ENCODE data around the gene MYOG. TPM values are rescaled to one million over a fixed set of nuclear protein-coding genes. Genes with fewer than 3 reads are reported as not detected.

The MYOG gene
- total and polyA plus RNA-seq, 2 donors (not counting 1 experiment from before 2014, with no cell fraction given): not detected

DNA sequence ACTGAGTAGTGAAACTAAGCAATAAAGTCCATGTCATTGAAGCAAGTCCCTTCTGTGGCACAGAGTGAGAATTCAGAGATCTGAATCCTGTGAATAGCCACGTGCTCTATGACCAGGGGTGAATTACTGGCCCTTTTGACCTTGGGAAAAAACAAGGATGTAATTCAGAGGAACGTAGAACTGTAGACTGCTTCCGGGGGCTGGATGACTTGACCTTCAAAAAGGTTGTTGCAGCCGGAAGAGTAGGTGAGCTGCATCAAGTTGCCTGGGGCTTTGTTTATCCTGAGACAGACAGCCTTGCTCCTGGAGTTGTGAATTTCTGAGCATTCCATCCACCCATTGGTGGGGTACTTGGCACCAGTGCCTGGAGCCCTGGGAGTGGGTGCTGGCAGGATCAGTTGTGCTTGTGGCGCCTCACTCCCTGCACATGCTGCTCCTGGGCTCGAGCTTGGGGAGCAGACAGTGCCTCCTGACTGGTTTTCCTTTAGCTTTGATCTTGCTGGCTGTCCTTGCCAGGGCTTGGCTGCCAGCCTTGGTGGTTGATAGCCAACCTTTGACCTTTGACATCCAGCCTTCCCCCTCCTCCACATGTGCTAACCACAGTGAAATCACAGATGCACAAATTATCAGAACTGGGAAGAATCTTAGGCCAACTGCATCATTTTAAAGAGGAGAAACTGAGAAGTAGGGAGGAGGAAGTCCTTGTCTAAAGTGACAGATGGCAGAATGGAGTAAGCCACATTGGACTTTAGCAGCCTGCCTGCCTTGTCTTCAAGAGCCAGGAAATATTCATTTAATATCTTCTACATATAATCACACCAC is 16.2 kb upstream of the MYOG start:
- H3K27ac ChIP-seq (ENCODE audit: low read length in 2 of 2): no peak overlapping the region
- Mint-ChIP-seq H3K9me3 (ENCODE audit: insufficient read depth) (peaks cover 2% of the 10 kb centered on the region), H3K27me3 (peaks cover 34% of the 10 kb centered on the region), H3K4me1 (no peaks in the 10 kb centered on the region), H3K4me3 (no peak overlapping the region), H3K27ac (no peak overlapping the region)
- CTCF ChIA-PET: no interaction called here
- no peaks in the 10 kb centered on the region for H4K20me1 ChIP-seq (ENCODE audit: control insufficient read depth, insufficient read depth, low read length, poor library complexity, severe bottlenecking)
- H3K4me3 ChIP-seq (ENCODE audit: control extremely low read depth in 1 of 5, extremely low read depth in 1 of 5, insufficient read depth in 1 of 5, low read depth in 2 of 5, low read length in 4 of 5): no peak overlapping the region
- no peak overlapping the region for H2AFZ ChIP-seq (ENCODE audit: insufficient read depth, low read depth, low read length, poor library complexity, severe bottlenecking)
- no peak overlapping the region for H3K9ac ChIP-seq (ENCODE audit: low read length)
- no peaks in the 10 kb centered on the region for H3K36me3 ChIP-seq (replicated peaks in 1 of 2; ENCODE audit: control extremely low read depth in 1 of 2, control insufficient read depth in 1 of 2, extremely low read depth in 1 of 2, insufficient read depth in 2 of 2, low read length in 1 of 2)
- POLR2A ChIA-PET: interaction anchor here (0.5 kb wide), 1 partner anchor 94 kb away, joined by 9 read pairs; no protein-coding TSS in a partner anchor
- no peaks in the 10 kb centered on the region for H3K4me1 ChIP-seq (ENCODE audit: control insufficient read depth in 2 of 2, insufficient read depth in 2 of 2, low read length in 2 of 2)
- WGBS (ENCODE audit: insufficient coverage): 86% methylated on average over 6 of the region's 6 CpGs
- TF ChIP-seq EZH2 (IDR thresholded peaks at IDR 0.05; ENCODE audit: borderline replicate concordance, insufficient read depth, low read depth, low read length, poor library complexity, severe bottlenecking): no peak
- TF ChIP-seq, protein P1, sequence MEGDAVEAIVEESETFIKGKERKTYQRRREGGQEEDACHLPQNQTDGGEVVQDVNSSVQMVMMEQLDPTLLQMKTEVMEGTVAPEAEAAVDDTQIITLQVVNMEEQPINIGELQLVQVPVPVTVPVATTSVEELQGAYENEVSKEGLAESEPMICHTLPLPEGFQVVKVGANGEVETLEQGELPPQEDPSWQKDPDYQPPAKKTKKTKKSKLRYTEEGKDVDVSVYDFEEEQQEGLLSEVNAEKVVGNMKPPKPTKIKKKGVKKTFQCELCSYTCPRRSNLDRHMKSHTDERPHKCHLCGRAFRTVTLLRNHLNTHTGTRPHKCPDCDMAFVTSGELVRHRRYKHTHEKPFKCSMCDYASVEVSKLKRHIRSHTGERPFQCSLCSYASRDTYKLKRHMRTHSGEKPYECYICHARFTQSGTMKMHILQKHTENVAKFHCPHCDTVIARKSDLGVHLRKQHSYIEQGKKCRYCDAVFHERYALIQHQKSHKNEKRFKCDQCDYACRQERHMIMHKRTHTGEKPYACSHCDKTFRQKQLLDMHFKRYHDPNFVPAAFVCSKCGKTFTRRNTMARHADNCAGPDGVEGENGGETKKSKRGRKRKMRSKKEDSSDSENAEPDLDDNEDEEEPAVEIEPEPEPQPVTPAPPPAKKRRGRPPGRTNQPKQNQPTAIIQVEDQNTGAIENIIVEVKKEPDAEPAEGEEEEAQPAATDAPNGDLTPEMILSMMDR (IDR thresholded peaks at IDR 0.05): no peak
- H3K79me2 ChIP-seq (ENCODE audit: control insufficient read depth, insufficient read depth, low read length): no peaks in the 10 kb centered on the region
- DNase-seq (no peak), ATAC-seq (ENCODE audit: low read depth) (no peak)
- H3K9me3 ChIP-seq (ENCODE audit: control extremely low read depth in 1 of 3, control insufficient read depth in 2 of 3, insufficient read depth in 1 of 3, low read length in 2 of 3): peaks cover 0 to 3% (median 0%) of the 10 kb centered on the region in 3 donors
- peaks cover 0 to 3% (median under 1%) of the 10 kb centered on the region in 4 experiments for H3K27me3 ChIP-seq (replicated peaks in 1 of 4; ENCODE audit: control extremely low read depth in 1 of 4, control insufficient read depth in 3 of 4, insufficient read depth in 4 of 4, low read length in 3 of 4)
- intact Hi-C loops (cut with micrococcal nuclease): no loop called here
- H3K4me2 ChIP-seq (replicated peaks; ENCODE audit: low read depth, low read length, poor library complexity, severe bottlenecking): no peak overlapping the region

DNA sequence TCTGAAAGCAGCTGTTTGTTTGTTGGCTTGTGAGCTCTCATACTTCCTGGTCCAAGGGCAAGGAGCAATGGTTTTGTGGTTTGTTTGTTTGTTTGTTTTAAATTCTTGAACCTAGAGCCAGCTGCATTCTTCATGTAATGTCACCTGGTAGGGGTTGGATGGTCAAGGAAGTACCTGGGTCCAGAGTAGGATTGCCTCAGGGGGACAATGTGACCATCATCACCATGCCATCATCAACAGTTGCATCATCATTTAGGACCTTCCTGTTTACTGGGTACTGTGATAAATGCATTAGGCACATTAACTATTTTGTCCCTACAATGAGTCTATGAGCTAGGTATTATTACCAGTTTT is 14.7 kb upstream of the MYOG start:
- H3K9ac ChIP-seq (ENCODE audit: low read length): no peak overlapping the region
- H3K36me3 ChIP-seq (replicated peaks in 1 of 2; ENCODE audit: control extremely low read depth in 1 of 2, control insufficient read depth in 1 of 2, extremely low read depth in 1 of 2, insufficient read depth in 2 of 2, low read length in 1 of 2): no peaks in the 10 kb centered on the region
- no peaks in the 10 kb centered on the region for H3K79me2 ChIP-seq (ENCODE audit: control insufficient read depth, insufficient read depth, low read length)
- DNase-seq: no peak
- H4K20me1 ChIP-seq (ENCODE audit: control insufficient read depth, insufficient read depth, low read length, poor library complexity, severe bottlenecking): no peaks in the 10 kb centered on the region
- H3K27ac ChIP-seq (ENCODE audit: low read length in 2 of 2): no peak overlapping the region
- H2AFZ ChIP-seq (ENCODE audit: insufficient read depth, low read depth, low read length, poor library complexity, severe bottlenecking): no peak overlapping the region
- Mint-ChIP-seq H3K27ac (no peak overlapping the region), H3K4me3 (no peak overlapping the region), H3K9me3 (ENCODE audit: insufficient read depth) (peaks cover 6% of the 10 kb centered on the region), H3K4me1 (no peaks in the 10 kb centered on the region), H3K27me3 (peaks cover 33% of the 10 kb centered on the region)
- H3K4me2 ChIP-seq (replicated peaks; ENCODE audit: low read depth, low read length, poor library complexity, severe bottlenecking): no peak overlapping the region
- TF ChIP-seq, protein P1 (IDR thresholded peaks at IDR 0.05): no peak
- no peak for TF ChIP-seq EZH2 (IDR thresholded peaks at IDR 0.05; ENCODE audit: borderline replicate concordance, insufficient read depth, low read depth, low read length, poor library complexity, severe bottlenecking)
- H3K27me3 ChIP-seq (replicated peaks in 1 of 4; ENCODE audit: control extremely low read depth in 1 of 4, control insufficient read depth in 3 of 4, insufficient read depth in 4 of 4, low read length in 3 of 4): peaks cover 0 to 3% (median 0%) of the 10 kb centered on the region in 4 experiments
- H3K4me1 ChIP-seq (ENCODE audit: control insufficient read depth in 2 of 2, insufficient read depth in 2 of 2, low read length in 2 of 2): no peaks in the 10 kb centered on the region
- intact Hi-C loops (cut with micrococcal nuclease): no loop called here
- ChIA-PET POLR2A (no interaction called here), CTCF (no interaction called here)
- no peak for ATAC-seq (ENCODE audit: low read depth)
- peaks cover 0 to 8% (median under 1%) of the 10 kb centered on the region in 3 donors for H3K9me3 ChIP-seq (ENCODE audit: control extremely low read depth in 1 of 3, control insufficient read depth in 2 of 3, insufficient read depth in 1 of 3, low read length in 2 of 3)
- H3K4me3 ChIP-seq (ENCODE audit: control extremely low read depth in 1 of 5, extremely low read depth in 1 of 5, insufficient read depth in 1 of 5, low read depth in 2 of 5, low read length in 4 of 5): no peak overlapping the region
